ENCODE measurements around the gene APLP1. TPM values are rescaled to one million over a fixed set of nuclear protein-coding genes. Genes with fewer than 3 reads are reported as not detected.

Gene APLP1
- total and polyA plus RNA-seq, 2 of the 4 experiments (the other 2 are of a cell fraction), result 4.7 to 41.0 TPM

DNA sequence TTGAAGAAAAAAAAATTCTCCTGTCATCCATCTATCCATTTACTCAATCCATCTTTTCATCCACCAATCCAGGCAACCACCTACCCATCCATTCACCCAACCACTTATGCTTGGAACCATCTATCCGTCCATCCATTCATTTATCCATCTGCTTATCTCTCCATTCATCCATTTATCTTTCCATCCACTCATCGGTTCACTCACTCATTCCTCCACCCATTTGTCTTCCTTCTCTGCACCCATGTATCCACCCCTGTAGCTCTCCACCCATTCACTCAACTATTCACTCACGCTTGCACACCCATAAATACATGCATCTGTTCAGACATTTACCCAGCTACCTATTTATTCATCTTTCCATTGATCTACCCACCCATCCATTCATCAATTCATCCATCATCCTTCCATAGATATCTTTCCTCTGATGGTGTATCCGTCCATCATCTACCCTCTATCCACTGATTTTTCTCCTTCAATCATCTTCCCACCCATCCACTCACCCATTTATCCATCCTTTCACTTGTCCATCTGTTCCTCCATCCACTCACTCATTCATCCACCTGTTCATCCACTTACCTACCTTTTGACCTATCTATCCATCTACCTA lies 25.6 kb upstream of the APLP1 start:
- H4K8ac ChIP-seq (ENCODE audit: low read depth in 2 of 2, low read length in 2 of 2), result no peak overlapping the region
- H3K9me1 ChIP-seq (ENCODE audit: insufficient read depth, low read length), result no peaks in the 10 kb centered on the region
- H3K4me2 ChIP-seq (ENCODE audit: low read depth, low read length), result no peak overlapping the region
- TF ChIP-seq RFX5 (IDR thresholded peaks at IDR 0.05; ENCODE audit: low read depth, low read length), result no peak
- TF ChIP-seq, protein P1, sequence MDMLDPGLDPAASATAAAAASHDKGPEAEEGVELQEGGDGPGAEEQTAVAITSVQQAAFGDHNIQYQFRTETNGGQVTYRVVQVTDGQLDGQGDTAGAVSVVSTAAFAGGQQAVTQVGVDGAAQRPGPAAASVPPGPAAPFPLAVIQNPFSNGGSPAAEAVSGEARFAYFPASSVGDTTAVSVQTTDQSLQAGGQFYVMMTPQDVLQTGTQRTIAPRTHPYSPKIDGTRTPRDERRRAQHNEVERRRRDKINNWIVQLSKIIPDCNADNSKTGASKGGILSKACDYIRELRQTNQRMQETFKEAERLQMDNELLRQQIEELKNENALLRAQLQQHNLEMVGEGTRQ (IDR thresholded peaks at IDR 0.05; ENCODE audit: low read depth, low read length), result no peak
- TF ChIP-seq CEBPB (IDR thresholded peaks at IDR 0.05; ENCODE audit: low read depth, low read length), result no peak
- no peak for TF ChIP-seq MAFK (IDR thresholded peaks at IDR 0.05; ENCODE audit: low read depth, low read length)
- TF ChIP-seq, protein P2, sequence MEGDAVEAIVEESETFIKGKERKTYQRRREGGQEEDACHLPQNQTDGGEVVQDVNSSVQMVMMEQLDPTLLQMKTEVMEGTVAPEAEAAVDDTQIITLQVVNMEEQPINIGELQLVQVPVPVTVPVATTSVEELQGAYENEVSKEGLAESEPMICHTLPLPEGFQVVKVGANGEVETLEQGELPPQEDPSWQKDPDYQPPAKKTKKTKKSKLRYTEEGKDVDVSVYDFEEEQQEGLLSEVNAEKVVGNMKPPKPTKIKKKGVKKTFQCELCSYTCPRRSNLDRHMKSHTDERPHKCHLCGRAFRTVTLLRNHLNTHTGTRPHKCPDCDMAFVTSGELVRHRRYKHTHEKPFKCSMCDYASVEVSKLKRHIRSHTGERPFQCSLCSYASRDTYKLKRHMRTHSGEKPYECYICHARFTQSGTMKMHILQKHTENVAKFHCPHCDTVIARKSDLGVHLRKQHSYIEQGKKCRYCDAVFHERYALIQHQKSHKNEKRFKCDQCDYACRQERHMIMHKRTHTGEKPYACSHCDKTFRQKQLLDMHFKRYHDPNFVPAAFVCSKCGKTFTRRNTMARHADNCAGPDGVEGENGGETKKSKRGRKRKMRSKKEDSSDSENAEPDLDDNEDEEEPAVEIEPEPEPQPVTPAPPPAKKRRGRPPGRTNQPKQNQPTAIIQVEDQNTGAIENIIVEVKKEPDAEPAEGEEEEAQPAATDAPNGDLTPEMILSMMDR (conservative IDR thresholded peaks at IDR 0.05; ENCODE audit: low read depth, low read length), result no peak
- no peak for TF ChIP-seq SMC3 (IDR thresholded peaks at IDR 0.05; ENCODE audit: low read depth, low read length)
- no peak for TF ChIP-seq NFE2L2 (IDR thresholded peaks at IDR 0.05; ENCODE audit: low read depth, low read length)
- TF ChIP-seq RCOR1 (IDR thresholded peaks at IDR 0.05; ENCODE audit: insufficient replicate concordance, low read length), result no peak
- no peak for TF ChIP-seq BHLHE40 (IDR thresholded peaks at IDR 0.05; ENCODE audit: low read depth, low read length)
- TF ChIP-seq POLR2A (IDR thresholded peaks at IDR 0.05; ENCODE audit: low read depth, low read length), result no peak
- TF ChIP-seq, protein P3, sequence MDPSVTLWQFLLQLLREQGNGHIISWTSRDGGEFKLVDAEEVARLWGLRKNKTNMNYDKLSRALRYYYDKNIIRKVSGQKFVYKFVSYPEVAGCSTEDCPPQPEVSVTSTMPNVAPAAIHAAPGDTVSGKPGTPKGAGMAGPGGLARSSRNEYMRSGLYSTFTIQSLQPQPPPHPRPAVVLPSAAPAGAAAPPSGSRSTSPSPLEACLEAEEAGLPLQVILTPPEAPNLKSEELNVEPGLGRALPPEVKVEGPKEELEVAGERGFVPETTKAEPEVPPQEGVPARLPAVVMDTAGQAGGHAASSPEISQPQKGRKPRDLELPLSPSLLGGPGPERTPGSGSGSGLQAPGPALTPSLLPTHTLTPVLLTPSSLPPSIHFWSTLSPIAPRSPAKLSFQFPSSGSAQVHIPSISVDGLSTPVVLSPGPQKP (IDR thresholded peaks at IDR 0.05; ENCODE audit: borderline replicate concordance, low read depth, low read length), result no peak
- TF ChIP-seq CHD1 (IDR thresholded peaks at IDR 0.05; ENCODE audit: low read depth, low read length), result no peak
- no peak overlapping the region for H2BK120ac ChIP-seq (ENCODE audit: low read depth, low read length)
- H2BK20ac ChIP-seq (ENCODE audit: low read depth, low read length), result no peak overlapping the region
- no peak overlapping the region for H2AK9ac ChIP-seq (replicated peaks; ENCODE audit: low read depth, low read length, poor library complexity)
- no peak overlapping the region for H3K56ac ChIP-seq (ENCODE audit: extremely low read depth, insufficient read depth, low read length)
- no peak for DNase-seq
- H3K18ac ChIP-seq (ENCODE audit: low read depth, low read length), result no peak overlapping the region
- H3K23ac ChIP-seq (ENCODE audit: low read depth, low read length), result no peak overlapping the region
- ATAC-seq (ENCODE audit: low read depth), result no peak
- H3K4me3 ChIP-seq (ENCODE audit: insufficient read depth, low read depth, low read length), result no peak overlapping the region
- POLR2A ChIA-PET (ENCODE audit: unreplicated experiment), result no interaction called here
- WGBS, 2 experiments (ENCODE audit: extremely low coverage in 2 of 2, insufficient read length in 1 of 2), result 58% methylated on average over 4 of the region's 4 CpGs; no CpG with 5 or more reads in 1 of the 2 experiments
- no peak overlapping the region for H4K5ac ChIP-seq (ENCODE audit: low read depth, low read length)
- intact Hi-C loops (cut with micrococcal nuclease) (no loop called here), in situ Hi-C loops (cut with MboI; ENCODE audit: low sequenced_read_pairs) (no loop called here), dilution Hi-C loops (cut with HindIII; ENCODE audit: low sequenced_read_pairs, unreplicated experiment) (no loop called here)
- H3K27ac ChIP-seq (ENCODE audit: insufficient read depth, low read length), result no peak overlapping the region
- H3K4me1 ChIP-seq (ENCODE audit: control insufficient read depth, insufficient read depth, low read length), result peaks cover 4% of the 10 kb centered on the region; the same call in 1 of the 2 replicates
- peaks cover 15% of the 10 kb centered on the region for H3K9me3 ChIP-seq (ENCODE audit: control insufficient read depth, insufficient read depth, low read length)
- no peaks in the 10 kb centered on the region for H4K20me1 ChIP-seq (ENCODE audit: insufficient read depth, low read length)
- H2AFZ ChIP-seq (replicated peaks; ENCODE audit: low read length, poor library complexity), result no peak overlapping the region
- no peak overlapping the region for H3K4ac ChIP-seq (ENCODE audit: low read depth, low read length)
- no peak overlapping the region for H2BK5ac ChIP-seq (ENCODE audit: low read depth, low read length, poor library complexity, severe bottlenecking)
- no TSS peak for BruUV-seq (replicated peaks)
- no peaks in the 10 kb centered on the region for H3K79me1 ChIP-seq (ENCODE audit: low read depth in 1 of 2, low read length in 2 of 2)
- H2AK5ac ChIP-seq (ENCODE audit: low read depth, low read length), result no peak overlapping the region
- H3K9ac ChIP-seq (ENCODE audit: low read depth, low read length), result no peak overlapping the region
- CTCF ChIA-PET, result no interaction called here
- H4K91ac ChIP-seq (ENCODE audit: insufficient read depth, low read depth, low read length), result no peak overlapping the region
- H3K36me3 ChIP-seq (ENCODE audit: control insufficient read depth, insufficient read depth, low read length), result no peaks in the 10 kb centered on the region
- H3K14ac ChIP-seq (replicated peaks; ENCODE audit: low read depth, low read length), result no peak overlapping the region
- peaks cover 35% of the 10 kb centered on the region for H3K27me3 ChIP-seq (ENCODE audit: control insufficient read depth, insufficient read depth, low read length)
- H2BK15ac ChIP-seq (ENCODE audit: low read depth, low read length), result no peak overlapping the region

All from IMR-90 (cell line).